SW480 (cell line): ENCODE measurements around the gene CCDC12.
"Not testable (repeated sequence)": the region's sequence is repeated elsewhere in the genome, so short reads cannot be mapped to it uniquely, and the experiment has no call there.

ENCODE experiments used
- DNase-seq: peaks from one replicate; pipeline ENCODE4 v3.0.0-alpha.2; 2016; ENCODE audit warnings: low spot score

Gene CCDC12

GRCh38 chr3:46922871-46923558 is 53.5 kb downstream of the CCDC12 start:
- DNase-seq, result no peak

- DNase-seq, result no peak
These were observed 54.1 kb downstream of the CCDC12 start for GRCh38 chr3:46922426-46922825.

GRCh38 chr3:46921871-46922271 is 54.7 kb downstream of the CCDC12 start:
- DNase-seq, result no peak

- DNase-seq, result no peak
These were observed 55.5 kb downstream of the CCDC12 start for GRCh38 chr3:46921041-46921440.

- no peak for DNase-seq
These were observed 57.9 kb downstream of the CCDC12 start for GRCh38 chr3:46918634-46919033.

- DNase-seq, result no peak
These were observed 58.3 kb downstream of the CCDC12 start for GRCh38 chr3:46918202-46918601.

GRCh38 chr3:46917257-46917656 is 59.3 kb downstream of the CCDC12 start:
- DNase-seq, result no peak

- DNase-seq, result no peak
These were observed 59.7 kb downstream of the CCDC12 start for GRCh38 chr3:46916799-46917198.

GRCh38 chr3:46916278-46916677 is 60.3 kb downstream of the CCDC12 start:
- no peak for DNase-seq

GRCh38 chr3:46915297-46915822 is 61.2 kb downstream of the CCDC12 start:
- no peak for DNase-seq

- no peak for DNase-seq
These were observed 61.7 kb downstream of the CCDC12 start for GRCh38 chr3:46914849-46915248.

GRCh38 chr3:46913644-46914043 is 62.9 kb downstream of the CCDC12 start:
- no peak for DNase-seq

GRCh38 chr3:46912986-46913385 is 63.6 kb downstream of the CCDC12 start:
- no peak for DNase-seq

GRCh38 chr3:46910914-46911313 is 65.6 kb downstream of the CCDC12 start:
- DNase-seq, result not testable (repeated sequence)

- DNase-seq, result no peak
These were observed 66.3 kb downstream of the CCDC12 start for GRCh38 chr3:46910166-46910760.

GRCh38 chr3:46909535-46910161 is 66.9 kb downstream of the CCDC12 start:
- peak; percentile 80 for DNase-seq

GRCh38 chr3:46908986-46909534 is 67.5 kb downstream of the CCDC12 start:
- no peak for DNase-seq

- DNase-seq, result no peak
These were observed 68.1 kb downstream of the CCDC12 start for GRCh38 chr3:46908294-46908985.

- DNase-seq, result no peak
These were observed 68.6 kb downstream of the CCDC12 start for GRCh38 chr3:46907960-46908293.

- DNase-seq, result no peak
These were observed 69.3 kb downstream of the CCDC12 start for GRCh38 chr3:46907271-46907670.

- DNase-seq, result no peak
These were observed 70.0 kb downstream of the CCDC12 start for GRCh38 chr3:46906471-46907058.
